DOHH2 (cell line): ENCODE measurements around the gene SPRR2B.

Source experiments
- EZH2phosphoT487 ChIP-seq: fragments of 200-600 bp; sonication (generic); IDR thresholded peaks from 2 replicates; pipeline ENCODE4 v1.6.1; 2017; ENCODE audit warnings: borderline replicate concordance, mild to moderate bottlenecking, antibody characterized with exemption, low read length, moderate library complexity, mixed read lengths
- TF ChIP-seq, protein P1 (sequence below): fragments of 200-600 bp; sonication (generic); IDR thresholded peaks from one replicate; pipeline ENCODE4 v1.5.1; 2014; ENCODE audit warnings: antibody characterized with exemption, mild to moderate bottlenecking, low read depth, low read length; ENCODE audit not compliant: poor library complexity, severe bottlenecking

DNA sequence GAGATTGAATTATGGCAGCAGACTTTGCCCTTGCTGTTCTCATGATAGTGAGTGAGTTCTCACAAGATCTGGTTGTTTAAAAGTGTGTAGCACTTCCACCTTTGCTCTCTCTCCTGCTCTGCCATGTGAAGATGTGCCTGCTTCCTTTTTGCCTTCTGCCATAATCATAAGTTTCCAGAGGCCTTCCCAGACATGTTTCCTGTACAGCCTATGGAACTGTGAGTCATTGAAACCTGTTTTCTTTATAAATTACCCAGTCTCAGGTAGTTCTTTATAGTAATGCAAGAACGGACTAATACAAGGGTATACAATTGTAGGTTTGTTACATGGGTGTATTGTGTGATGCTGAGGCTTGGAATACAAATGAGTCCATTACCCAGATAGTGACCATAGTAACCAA, 36.2 kb downstream of the SPRR2B start:
- TF ChIP-seq, protein P1, sequence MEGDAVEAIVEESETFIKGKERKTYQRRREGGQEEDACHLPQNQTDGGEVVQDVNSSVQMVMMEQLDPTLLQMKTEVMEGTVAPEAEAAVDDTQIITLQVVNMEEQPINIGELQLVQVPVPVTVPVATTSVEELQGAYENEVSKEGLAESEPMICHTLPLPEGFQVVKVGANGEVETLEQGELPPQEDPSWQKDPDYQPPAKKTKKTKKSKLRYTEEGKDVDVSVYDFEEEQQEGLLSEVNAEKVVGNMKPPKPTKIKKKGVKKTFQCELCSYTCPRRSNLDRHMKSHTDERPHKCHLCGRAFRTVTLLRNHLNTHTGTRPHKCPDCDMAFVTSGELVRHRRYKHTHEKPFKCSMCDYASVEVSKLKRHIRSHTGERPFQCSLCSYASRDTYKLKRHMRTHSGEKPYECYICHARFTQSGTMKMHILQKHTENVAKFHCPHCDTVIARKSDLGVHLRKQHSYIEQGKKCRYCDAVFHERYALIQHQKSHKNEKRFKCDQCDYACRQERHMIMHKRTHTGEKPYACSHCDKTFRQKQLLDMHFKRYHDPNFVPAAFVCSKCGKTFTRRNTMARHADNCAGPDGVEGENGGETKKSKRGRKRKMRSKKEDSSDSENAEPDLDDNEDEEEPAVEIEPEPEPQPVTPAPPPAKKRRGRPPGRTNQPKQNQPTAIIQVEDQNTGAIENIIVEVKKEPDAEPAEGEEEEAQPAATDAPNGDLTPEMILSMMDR, result no peak
- TF ChIP-seq EZH2phosphoT487, result no peak
